Measurements from ENCODE around the gene LRP1B. TPM values are rescaled to one million over a fixed set of nuclear protein-coding genes. Genes with fewer than 3 reads are reported as not detected.

Gene LRP1B
- total RNA-seq, 4 donors from 2014 or later: 1.2 to 3.3 (median 2.6) TPM

GRCh38 chr2:141992695-141993094 lies 138.1 kb downstream of the LRP1B start:
- Histone ChIP-seq H3K4me3 (no peak overlapping the region), H3K4me1 (no peaks in the 10 kb centered on the region), H3K27me3 (no peaks in the 10 kb centered on the region), H3K9me3 (no peaks in the 10 kb centered on the region), H3K36me3 (no peaks in the 10 kb centered on the region), H3K27ac (no peak overlapping the region)
- WGBS, 2 donors: 52 to 81% methylated on average over 1 of the region's 1 CpG
- TF ChIP-seq POLR2A (IDR thresholded peaks at IDR 0.05): no peak
- TF ChIP-seq CTCF (IDR thresholded peaks at IDR 0.05): no peak
- no peak for DNase-seq (ENCODE audit: low spot score in 2 of 2)

GRCh38 chr2:141968433-141968832 lies 162.4 kb downstream of the LRP1B start:
- TF ChIP-seq POLR2A (IDR thresholded peaks at IDR 0.05) (no peak), CTCF (IDR thresholded peaks at IDR 0.05) (no peak), EP300 (IDR thresholded peaks at IDR 0.05) (no peak)
- 52 to 53% methylated on average over 2 of the region's 2 CpGs for WGBS, 2 donors
- Histone ChIP-seq H3K27ac (no peak overlapping the region), H3K4me1 (no peaks in the 10 kb centered on the region), H3K9me3 (no peaks in the 10 kb centered on the region), H3K4me3 (no peak overlapping the region), H3K36me3 (no peaks in the 10 kb centered on the region), H3K27me3 (no peaks in the 10 kb centered on the region)
- DNase-seq (ENCODE audit: low spot score in 2 of 2): no peak

GRCh38 chr2:141967980-141968379 lies 162.8 kb downstream of the LRP1B start:
- no peak for TF ChIP-seq POLR2A (IDR thresholded peaks at IDR 0.05)
- Histone ChIP-seq H3K9me3 (no peaks in the 10 kb centered on the region), H3K4me1 (no peaks in the 10 kb centered on the region), H3K4me3 (no peak overlapping the region), H3K27ac (no peak overlapping the region), H3K27me3 (no peaks in the 10 kb centered on the region), H3K36me3 (no peaks in the 10 kb centered on the region)
- WGBS, 2 donors: 76 to 82% methylated on average over 2 of the region's 2 CpGs
- no peak for DNase-seq (ENCODE audit: low spot score in 2 of 2)

GRCh38 chr2:141967503-141967902 lies 163.3 kb downstream of the LRP1B start:
- Histone ChIP-seq H3K4me3 (no peak overlapping the region), H3K4me1 (no peaks in the 10 kb centered on the region), H3K27ac (no peak overlapping the region), H3K9me3 (no peaks in the 10 kb centered on the region), H3K36me3 (no peaks in the 10 kb centered on the region), H3K27me3 (no peaks in the 10 kb centered on the region)
- WGBS, 2 donors: 74 to 80% methylated on average over 1 of the region's 1 CpG
- no peak for DNase-seq (ENCODE audit: low spot score in 2 of 2)
- TF ChIP-seq EP300 (IDR thresholded peaks at IDR 0.05): no peak
- no peak for TF ChIP-seq POLR2A (IDR thresholded peaks at IDR 0.05)
- TF ChIP-seq CTCF (IDR thresholded peaks at IDR 0.05): no peak

GRCh38 chr2:141959941-141960340 lies 170.9 kb downstream of the LRP1B start:
- Histone ChIP-seq H3K4me1 (no peaks in the 10 kb centered on the region), H3K36me3 (no peaks in the 10 kb centered on the region), H3K27me3 (no peaks in the 10 kb centered on the region), H3K9me3 (no peaks in the 10 kb centered on the region), H3K4me3 (no peak overlapping the region), H3K27ac (no peak overlapping the region)
- no peak for DNase-seq (ENCODE audit: low spot score in 2 of 2)
- TF ChIP-seq EP300 (IDR thresholded peaks at IDR 0.05) (no peak), CTCF (IDR thresholded peaks at IDR 0.05) (no peak), POLR2A (IDR thresholded peaks at IDR 0.05) (no peak)
- WGBS, 2 donors: 0 to 41% methylated on average over 1 of the region's 1 CpG

- Histone ChIP-seq H3K9me3 (no peaks in the 10 kb centered on the region), H3K36me3 (no peaks in the 10 kb centered on the region), H3K27me3 (no peaks in the 10 kb centered on the region), H3K4me3 (no peak overlapping the region), H3K27ac (no peak overlapping the region), H3K4me1 (no peaks in the 10 kb centered on the region)
- TF ChIP-seq EP300 (IDR thresholded peaks at IDR 0.05) (no peak), POLR2A (IDR thresholded peaks at IDR 0.05) (no peak), CTCF (IDR thresholded peaks at IDR 0.05) (no peak)
- DNase-seq (ENCODE audit: low spot score in 2 of 2): no peak
Measured at GRCh38 chr2:141959016-141959415, 171.8 kb downstream of the LRP1B start.

Data from tibial nerve (tissue), 4 donors.